ENCODE measurements around the gene PCDH15. TPM values are rescaled to one million over a fixed set of nuclear protein-coding genes. Genes with fewer than 3 reads are reported as not detected.

The PCDH15 gene
- polyA plus RNA-seq, 1 experiment: not detected

GRCh38 chr10:54485971-54486370 is 315.1 kb downstream of the PCDH15 start:
- POLR2A ChIA-PET: no interaction called here
- TF ChIP-seq CTCF (IDR thresholded peaks at IDR 0.05; ENCODE audit: low read depth, low read length): no peak
- Histone ChIP-seq H3K4me3 (ENCODE audit: low read depth, low read length) (no peak overlapping the region), H3K27ac (ENCODE audit: low read depth, low read length) (no peak overlapping the region), H3K9me3 (ENCODE audit: control insufficient read depth, insufficient read depth, low read length) (no peaks in the 10 kb centered on the region), H3K27me3 (ENCODE audit: control insufficient read depth, insufficient read depth, low read length) (no peaks in the 10 kb centered on the region)
- no peak for DNase-seq (ENCODE audit: low read depth, low spot score)
- CTCF ChIA-PET: no interaction called here

- Histone ChIP-seq H3K4me3 (ENCODE audit: low read depth, low read length) (no peak overlapping the region), H3K27ac (ENCODE audit: low read depth, low read length) (no peak overlapping the region), H3K27me3 (ENCODE audit: control insufficient read depth, insufficient read depth, low read length) (no peaks in the 10 kb centered on the region), H3K9me3 (ENCODE audit: control insufficient read depth, insufficient read depth, low read length) (no peaks in the 10 kb centered on the region)
- ChIA-PET POLR2A (no interaction called here), CTCF (no interaction called here)
- no peak for TF ChIP-seq CTCF (IDR thresholded peaks at IDR 0.05; ENCODE audit: low read depth, low read length)
- no peak for DNase-seq (ENCODE audit: low read depth, low spot score)
Observed at GRCh38 chr10:54484186-54484585, 316.8 kb downstream of the PCDH15 start.

GRCh38 chr10:54478601-54479000 is 322.4 kb downstream of the PCDH15 start:
- no peak overlapping the region for H3K27ac ChIP-seq (ENCODE audit: low read depth, low read length)
- POLR2A ChIA-PET: no interaction called here
- no peaks in the 10 kb centered on the region for H3K9me3 ChIP-seq (ENCODE audit: control insufficient read depth, insufficient read depth, low read length)
- no peak overlapping the region for H3K4me3 ChIP-seq (ENCODE audit: low read depth, low read length)
- CTCF ChIA-PET: no interaction called here
- no peak for TF ChIP-seq CTCF (IDR thresholded peaks at IDR 0.05; ENCODE audit: low read depth, low read length)
- no peak for DNase-seq (ENCODE audit: low read depth, low spot score)
- no peaks in the 10 kb centered on the region for H3K27me3 ChIP-seq (ENCODE audit: control insufficient read depth, insufficient read depth, low read length)

GRCh38 chr10:54477738-54478137 is 323.3 kb downstream of the PCDH15 start:
- no peak for DNase-seq (ENCODE audit: low read depth, low spot score)
- Histone ChIP-seq H3K27me3 (ENCODE audit: control insufficient read depth, insufficient read depth, low read length) (no peaks in the 10 kb centered on the region), H3K27ac (ENCODE audit: low read depth, low read length) (no peak overlapping the region), H3K4me3 (ENCODE audit: low read depth, low read length) (no peak overlapping the region), H3K9me3 (ENCODE audit: control insufficient read depth, insufficient read depth, low read length) (no peaks in the 10 kb centered on the region)
- POLR2A ChIA-PET: no interaction called here
- CTCF ChIA-PET: no interaction called here
- no peak for TF ChIP-seq CTCF (IDR thresholded peaks at IDR 0.05; ENCODE audit: low read depth, low read length)

GRCh38 chr10:54470324-54470631 is 330.8 kb downstream of the PCDH15 start:
- POLR2A ChIA-PET: no interaction called here
- CTCF ChIA-PET: no interaction called here
- TF ChIP-seq CTCF (IDR thresholded peaks at IDR 0.05; ENCODE audit: low read depth, low read length): no peak
- no peaks in the 10 kb centered on the region for H3K27me3 ChIP-seq (ENCODE audit: control insufficient read depth, insufficient read depth, low read length)
- no peaks in the 10 kb centered on the region for H3K9me3 ChIP-seq (ENCODE audit: control insufficient read depth, insufficient read depth, low read length)
- no peak overlapping the region for H3K27ac ChIP-seq (ENCODE audit: low read depth, low read length)
- no peak for DNase-seq (ENCODE audit: low read depth, low spot score)
- no peak overlapping the region for H3K4me3 ChIP-seq (ENCODE audit: low read depth, low read length)

Measured in AG04450 (cell line).